PC-9 (cell line): ENCODE measurements around the gene RPA3. TPM values are rescaled to one million over a fixed set of nuclear protein-coding genes. Genes with fewer than 3 reads are reported as not detected.

Source experiments
- BruUV-seq: library from RNA; stranded (reverse); fragments of 400-500 nt; replicated peaks from 2 replicates; lab custom pipeline; 2021; lab: Mats Ljungman, UMichigan
- CTCF ChIA-PET: fragments of 300-600 bp; sonication (Branson Sonifier 250); formaldehyde crosslinking; loops from one replicate; lab custom pipeline; 2022; ENCODE audit warnings: antibody characterized with exemption; lab: Charles Lee
- POLR2A ChIA-PET: fragments of 300-600 bp; sonication (Branson Sonifier 250); formaldehyde crosslinking; loops from one replicate; lab custom pipeline; 2022; ENCODE audit warnings: antibody characterized with exemption; ENCODE audit not compliant: unreplicated experiment; lab: Charles Lee
- DNase-seq, 2 experiments: peaks; one replicate each; pipeline versions ENCODE4 v3.0.0 to v3.0.0-alpha.2; 2015 to 2022; ENCODE audit warnings: mixed read lengths in 1 of 2
- H2AFZ ChIP-seq: fragments of 200-600 bp; sonication (generic); 2 replicates; pipeline ENCODE4 v1.8.1; 2017; ENCODE audit warnings: antibody characterized with exemption
- H3F3A ChIP-seq: fragments of 200-600 bp; sonication (generic); 2 replicates; pipeline ENCODE4 v1.8.1; 2017; ENCODE audit warnings: antibody characterized with exemption, mild to moderate bottlenecking, low read depth; ENCODE audit not compliant: insufficient read depth
- H3K27ac ChIP-seq: fragments of 200-600 bp; sonication (generic); 2 replicates; pipeline ENCODE4 v1.6.1; 2016; ENCODE audit warnings: mixed run types
- H3K27me3 ChIP-seq: fragments of 200-600 bp; sonication (generic); 2 replicates; pipeline ENCODE4 v1.6.1; 2016; ENCODE audit warnings: low read depth, mixed run types; ENCODE audit not compliant: insufficient read depth
- H3K36me3 ChIP-seq: fragments of 200-600 bp; sonication (generic); 2 replicates; pipeline ENCODE4 v1.6.1; 2016; ENCODE audit warnings: low read depth, mixed run types
- H3K4me1 ChIP-seq: fragments of 200-600 bp; sonication (generic); replicated peaks from 2 replicates; pipeline ENCODE4 v1.6.1; 2016; ENCODE audit warnings: mixed run types; ENCODE audit not compliant: insufficient read depth
- H3K4me2 ChIP-seq: fragments of 200-600 bp; sonication (generic); 2 replicates; pipeline ENCODE4 v1.6.1; 2017; ENCODE audit warnings: mixed run types
- H3K4me3 ChIP-seq: fragments of 200-600 bp; sonication (generic); 2 replicates; pipeline ENCODE4 v1.6.1; 2016; ENCODE audit warnings: mixed run types
- H3K79me2 ChIP-seq: fragments of 200-600 bp; sonication (generic); 2 replicates; pipeline ENCODE4 v1.6.1; 2017; ENCODE audit warnings: low read depth, mixed run types
- H3K9me2 ChIP-seq: fragments of 200-600 bp; sonication (generic); 2 replicates; pipeline ENCODE4 v1.8.1; 2017; ENCODE audit warnings: mild to moderate bottlenecking; ENCODE audit not compliant: insufficient read depth
- H3K9me3 ChIP-seq: fragments of 200-600 bp; sonication (generic); 2 replicates; pipeline ENCODE4 v1.8.1; 2016; ENCODE audit warnings: low read depth; ENCODE audit not compliant: insufficient read depth
- H4K20me1 ChIP-seq: fragments of 200-600 bp; sonication (generic); 2 replicates; pipeline ENCODE4 v1.8.1; 2017; ENCODE audit not compliant: insufficient read depth
- EZH2 ChIP-seq: fragments of 200-600 bp; sonication (generic); IDR thresholded peaks from 2 replicates; pipeline ENCODE4 v1.8.0; 2017; ENCODE audit warnings: antibody characterized with exemption, low read depth
- intact Hi-C: fragments of 100-400 bp; cut with micrococcal nuclease; formaldehyde crosslinking; loops from one replicate; pipeline ENCODE4 v1.10.0; 2022; ENCODE audit not compliant: unreplicated experiment
- total RNA-seq: library from RNA; stranded (reverse); gene quantifications from 2 replicates; pipeline ENCODE4 v1.2.3, GENCODE V29; 2021
- TF ChIP-seq, protein P1 (sequence below): fragments of 200-600 bp; sonication (generic); conservative IDR thresholded peaks from 2 replicates; pipeline ENCODE4 v1.6.1; 2017; ENCODE audit warnings: mixed run types, antibody characterized with exemption, mild to moderate bottlenecking, moderate library complexity

Gene RPA3
- total RNA-seq, 1 experiment from 2014 or later: 166 TPM

DNA sequence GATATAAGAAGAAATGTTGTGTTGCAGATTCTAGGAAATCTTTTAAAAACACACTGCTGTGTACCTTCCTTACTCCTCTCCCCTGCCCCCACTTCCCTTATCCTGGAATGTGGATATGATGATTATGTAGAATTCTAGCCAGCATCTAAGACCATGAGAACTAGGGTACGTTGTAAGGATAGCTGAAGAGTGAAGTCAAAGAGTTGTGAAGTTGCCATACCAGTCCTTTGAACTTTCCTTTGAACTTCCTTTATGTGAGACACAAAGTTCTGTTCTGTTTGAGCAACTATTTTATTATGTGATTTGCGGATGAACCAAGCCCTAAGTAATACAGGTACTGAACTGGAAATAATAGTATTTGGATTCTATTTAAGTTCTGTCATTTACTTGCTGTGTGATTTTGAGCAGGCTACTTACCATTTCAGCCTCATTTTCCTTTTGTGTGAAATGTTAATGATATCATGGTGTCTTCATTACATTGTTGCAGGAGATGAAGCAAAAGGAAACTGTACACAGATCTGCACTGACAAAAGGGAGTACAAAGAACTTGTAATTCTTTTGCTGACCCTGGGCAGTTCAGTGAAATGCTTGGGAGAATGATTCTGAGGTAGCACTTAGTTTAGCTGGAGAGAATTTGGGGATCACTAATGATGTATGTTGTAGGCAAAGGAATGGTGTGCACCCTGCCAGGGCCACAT, 31.4 kb downstream of the RPA3 start:
- no peaks in the 10 kb centered on the region for H4K20me1 ChIP-seq
- peaks cover 4% of the 10 kb centered on the region; the same call in 1 of the 2 replicates for H3K9me3 ChIP-seq
- no peak overlapping the region for H2AFZ ChIP-seq
- H3K4me3 ChIP-seq: no peak overlapping the region
- TF ChIP-seq, protein P1, sequence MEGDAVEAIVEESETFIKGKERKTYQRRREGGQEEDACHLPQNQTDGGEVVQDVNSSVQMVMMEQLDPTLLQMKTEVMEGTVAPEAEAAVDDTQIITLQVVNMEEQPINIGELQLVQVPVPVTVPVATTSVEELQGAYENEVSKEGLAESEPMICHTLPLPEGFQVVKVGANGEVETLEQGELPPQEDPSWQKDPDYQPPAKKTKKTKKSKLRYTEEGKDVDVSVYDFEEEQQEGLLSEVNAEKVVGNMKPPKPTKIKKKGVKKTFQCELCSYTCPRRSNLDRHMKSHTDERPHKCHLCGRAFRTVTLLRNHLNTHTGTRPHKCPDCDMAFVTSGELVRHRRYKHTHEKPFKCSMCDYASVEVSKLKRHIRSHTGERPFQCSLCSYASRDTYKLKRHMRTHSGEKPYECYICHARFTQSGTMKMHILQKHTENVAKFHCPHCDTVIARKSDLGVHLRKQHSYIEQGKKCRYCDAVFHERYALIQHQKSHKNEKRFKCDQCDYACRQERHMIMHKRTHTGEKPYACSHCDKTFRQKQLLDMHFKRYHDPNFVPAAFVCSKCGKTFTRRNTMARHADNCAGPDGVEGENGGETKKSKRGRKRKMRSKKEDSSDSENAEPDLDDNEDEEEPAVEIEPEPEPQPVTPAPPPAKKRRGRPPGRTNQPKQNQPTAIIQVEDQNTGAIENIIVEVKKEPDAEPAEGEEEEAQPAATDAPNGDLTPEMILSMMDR: no peak
- TF ChIP-seq EZH2: no peak
- POLR2A ChIA-PET: no interaction called here
- 0 out of 2 replicates have a peak, but pooled peaks cover 13% of the 10 kb centered on the region for H3K79me2 ChIP-seq
- no TSS peak for BruUV-seq
- no peaks in the 10 kb centered on the region for H3K9me2 ChIP-seq
- no peak for DNase-seq
- CTCF ChIA-PET: no interaction called here
- no peak overlapping the region for H3K27ac ChIP-seq
- H3K27me3 ChIP-seq: no peaks in the 10 kb centered on the region
- H3K36me3 ChIP-seq: no peaks in the 10 kb centered on the region
- H3K4me1 ChIP-seq: peaks cover 4% of the 10 kb centered on the region
- H3F3A ChIP-seq: no peaks in the 10 kb centered on the region
- intact Hi-C loops: no loop called here
- H3K4me2 ChIP-seq: no peak overlapping the region

DNA sequence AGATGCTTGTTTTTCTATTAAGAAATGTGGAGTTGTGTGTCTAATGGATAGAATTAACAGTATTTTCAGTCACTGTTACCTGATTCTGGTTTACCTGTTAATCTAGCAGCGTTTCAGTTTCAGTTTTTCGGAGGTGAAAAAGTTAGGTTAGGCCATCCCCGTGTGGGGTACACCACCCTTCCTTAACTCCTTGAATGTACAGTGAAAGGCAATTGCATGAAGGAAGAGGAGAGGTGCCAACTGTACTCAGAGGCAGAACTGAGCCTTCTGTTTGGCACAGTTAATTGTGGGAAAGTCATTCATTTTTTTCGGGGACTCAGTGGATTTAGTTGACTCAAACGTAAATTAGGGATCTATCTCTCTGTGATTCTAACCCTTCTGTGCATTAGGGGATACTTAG, 35.5 kb downstream of the RPA3 start:
- no peak overlapping the region for H3K27ac ChIP-seq
- POLR2A ChIA-PET: no interaction called here
- no TSS peak for BruUV-seq

DNA sequence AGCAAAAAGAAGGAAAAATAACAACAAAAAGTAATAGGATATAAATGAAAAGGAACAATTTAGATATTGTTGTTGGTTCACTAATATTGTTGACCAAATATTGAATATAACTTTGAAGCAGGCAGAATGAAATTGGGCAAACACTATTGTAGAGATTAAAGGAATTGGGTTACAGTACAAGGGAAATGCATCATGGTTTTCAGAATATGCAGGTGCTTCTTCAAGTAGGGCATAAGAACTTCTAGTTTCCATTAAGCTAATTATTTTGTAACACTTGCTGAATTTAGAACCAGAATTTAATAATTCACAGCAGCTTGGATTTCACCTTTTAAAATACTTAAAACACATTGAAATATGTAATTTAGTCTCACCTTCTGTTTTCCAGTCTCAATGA, 36.5 kb downstream of the RPA3 start:
- Histone ChIP-seq H3K4me3 (no peak overlapping the region), H3K4me1 (peaks cover 28% of the 10 kb centered on the region), H3K27me3 (no peaks in the 10 kb centered on the region), H4K20me1 (no peaks in the 10 kb centered on the region), H3K4me2 (peak overlapping the region; percentile 52), H3K27ac (0 out of 2 replicates have a peak overlapping the region, but pooled peaks have one; percentile 18), H3K79me2 (0 out of 2 replicates have a peak, but pooled peaks cover 20% of the 10 kb centered on the region), H3F3A (peaks cover 22% of the 10 kb centered on the region), H2AFZ (no peak overlapping the region), H3K36me3 (peaks cover 3% of the 10 kb centered on the region; the same call in 1 of the 2 replicates), H3K9me3 (no peaks in the 10 kb centered on the region), H3K9me2 (0 out of 2 replicates have a peak, but pooled peaks cover 4% of the 10 kb centered on the region)
- no peak for DNase-seq
- no peak for TF ChIP-seq EZH2
- TF ChIP-seq, protein P1: no peak
- ChIA-PET CTCF (interaction anchor here (0.6 to 1.7 kb wide), 9 partner anchors 15 to 614 kb away, joined by 3 to 11 read pairs (median 3); partner anchors contain the start of gene RPA3), POLR2A (interaction anchor here (0.6 kb wide), 4 partner anchors 18 to 289 kb away, joined by 3 to 8 read pairs (median 5); no protein-coding TSS in a partner anchor)
- BruUV-seq: no TSS peak
- intact Hi-C loops: loop anchor here (1.0 to 5.0 kb wide), 7 partner anchors 79 to 615 kb away; partner anchors contain the start of gene GLCCI1

More for the DNA sequence above, 35.5 kb downstream of the RPA3 start:
- H3K4me1 ChIP-seq: peaks cover 28% of the 10 kb centered on the region
- TF ChIP-seq, protein P1: no peak
- no peak for TF ChIP-seq EZH2
- no peaks in the 10 kb centered on the region for H3K36me3 ChIP-seq
- peaks cover 21% of the 10 kb centered on the region for H3F3A ChIP-seq
- CTCF ChIA-PET: no interaction called here
- H3K4me3 ChIP-seq: no peak overlapping the region
- 0 out of 2 replicates have a peak, but pooled peaks cover 4% of the 10 kb centered on the region for H3K9me2 ChIP-seq
- 0 out of 2 replicates have a peak, but pooled peaks cover 22% of the 10 kb centered on the region for H3K79me2 ChIP-seq
- no peaks in the 10 kb centered on the region for H3K9me3 ChIP-seq
- DNase-seq: no peak
- intact Hi-C loops: loop anchor here (5.0 kb wide), 3 partner anchors 284 to 614 kb away; partner anchors contain the start of gene GLCCI1
- H3K4me2 ChIP-seq: no peak overlapping the region
- H3K27me3 ChIP-seq: no peaks in the 10 kb centered on the region
- H2AFZ ChIP-seq: no peak overlapping the region
- H4K20me1 ChIP-seq: no peaks in the 10 kb centered on the region
